HepG2 (cell line): ENCODE data around the gene DCST2. TPM values are rescaled to one million over a fixed set of nuclear protein-coding genes. Genes with fewer than 3 reads are reported as not detected.

Experiments used
- ATAC-seq: fragments of 200-7000 bp; cut with Tn5 transposase; 3 replicates; pipeline ENCODE4 v1.9.1; 2020; ENCODE audit warnings: mild to moderate bottlenecking, moderate library complexity
- BruUV-seq: library from RNA; stranded (reverse); fragments of 400-500 nt; replicated peaks from 2 replicates; lab custom pipeline; 2021; lab: Mats Ljungman, UMichigan
- CTCF ChIA-PET: fragments of 300-600 bp; formaldehyde crosslinking; extraction: SDS; loops from one replicate; lab custom pipeline; 2021; ENCODE audit warnings: low total read pairs, inconsistent platforms, low intra/inter-chr PET ratio; lab: Yijun Ruan, JAX
- POLR2A ChIA-PET: fragments of 350-600 bp; sonication (Branson Sonifier 250); formaldehyde crosslinking; loops from one replicate; lab custom pipeline; 2020; ENCODE audit warnings: antibody characterized with exemption, inconsistent platforms; lab: Yijun Ruan, JAX
- DNase-seq: peaks from one replicate; pipeline ENCODE4 v3.0.0-alpha.2; 2015; ENCODE audit warnings: low spot score
- FAIRE-seq: peaks from 3 replicates; lab custom pipeline; 2011; peaks lifted over from hg19 to GRCh38; lab: Jason Lieb, UNC
- H2AFZ ChIP-seq: one replicate; pipeline ENCODE4 v1.6.1; 2011; ENCODE audit warnings: low read length, inconsistent platforms
- H3K27ac ChIP-seq: fragments of 300-600 bp; 3 replicates; pipeline ENCODE4 v1.8.0; 2011; ENCODE audit warnings: mixed run types, mild to moderate bottlenecking, mixed read lengths, low read length, inconsistent platforms; ENCODE audit not compliant: insufficient read depth; ENCODE audit errors: extremely low read length
- H3K27me3 ChIP-seq, 2 experiments: fragments of 200-600 bp in 1 of 2; 2 replicates in 1 of 2; 3 replicates in 1 of 2; pipeline versions ENCODE4 v1.6.0 to v1.8.0; 2011; ENCODE audit warnings: low read length in 2 of 2, mild to moderate bottlenecking in 2 of 2, moderate library complexity in 2 of 2, inconsistent platforms in 1 of 2; ENCODE audit not compliant: insufficient read depth in 2 of 2, control insufficient read depth in 1 of 2
- H3K36me3 ChIP-seq, 2 experiments: fragments of 200-600 bp in 1 of 2; replicated peaks in 1 of 2; 2 replicates in 1 of 2; 3 replicates in 1 of 2; pipeline versions ENCODE4 v1.5.1 to v1.8.0; 2011; ENCODE audit warnings: low read length in 2 of 2, inconsistent platforms in 1 of 2; ENCODE audit not compliant: insufficient read depth in 2 of 2, control insufficient read depth in 1 of 2
- H3K4me1 ChIP-seq: 2 replicates; pipeline ENCODE4 v1.5.1; 2012; ENCODE audit warnings: low read length, inconsistent platforms; ENCODE audit not compliant: insufficient read depth
- H3K4me2 ChIP-seq: 2 replicates; pipeline ENCODE4 v1.6.0; 2011; ENCODE audit warnings: low read depth, low read length, inconsistent platforms
- H3K4me3 ChIP-seq, 3 experiments: fragments of 200-600 bp in 1 of 3; sonication (generic), shearing (Covaris generic) in 1 of 3; replicated peaks in 1 of 3; 2 replicates each; pipeline ENCODE4 v1.5.1; 2011 to 2016; ENCODE audit warnings: low read length in 3 of 3, inconsistent platforms in 2 of 3, low read depth in 2 of 3, mild to moderate bottlenecking in 2 of 3, control low read depth in 1 of 3, mixed read lengths in 1 of 3; ENCODE audit not compliant: insufficient read depth in 1 of 3
- H3K79me2 ChIP-seq: one replicate; pipeline ENCODE4 v1.6.1; 2011; ENCODE audit warnings: low read length, inconsistent platforms; ENCODE audit not compliant: insufficient read depth
- H3K9ac ChIP-seq: 2 replicates; pipeline ENCODE4 v1.6.0; 2011; ENCODE audit warnings: mild to moderate bottlenecking, low read depth, low read length, inconsistent platforms; ENCODE audit not compliant: insufficient read depth
- H3K9me3 ChIP-seq: 2 replicates; pipeline ENCODE4 v1.5.1; 2012; ENCODE audit warnings: mild to moderate bottlenecking, low read length
- H4K20me1 ChIP-seq: 2 replicates; pipeline ENCODE4 v1.6.0; 2011; ENCODE audit warnings: inconsistent platforms, mild to moderate bottlenecking, low read length, moderate library complexity; ENCODE audit not compliant: insufficient read depth
- AGO2 ChIP-seq: fragments of 200-400 bp; formaldehyde crosslinking; optimal IDR thresholded peaks from 2 replicates; pipeline ENCODE3; 2017; ENCODE audit warnings: mild to moderate bottlenecking, low read depth, low read length, moderate library complexity
- RARG ChIP-seq: sonication (generic); formaldehyde crosslinking; IDR thresholded peaks from 2 replicates; pipeline ENCODE4 v1.4.0; 2020; ENCODE audit warnings: low read depth, mild to moderate bottlenecking, missing genetic modification reagents
- SNAPC2 ChIP-seq: sonication (generic); formaldehyde crosslinking; IDR thresholded peaks from 2 replicates; pipeline ENCODE4 v1.8.1; 2022; ENCODE audit warnings: mild to moderate bottlenecking, missing genetic modification reagents
- U2AF1 ChIP-seq: fragments of 200-400 bp; formaldehyde crosslinking; optimal IDR thresholded peaks from 2 replicates; pipeline ENCODE3; 2017; ENCODE audit warnings: mild to moderate bottlenecking, low read depth, low read length
- ZNF263 ChIP-seq: sonication (generic); formaldehyde crosslinking; IDR thresholded peaks from 2 replicates; pipeline ENCODE4 v1.4.0; 2020; ENCODE audit warnings: missing genetic modification reagents
- ZNF574 ChIP-seq: sonication (generic); formaldehyde crosslinking; IDR thresholded peaks from 2 replicates; pipeline ENCODE4 v1.4.0; 2020; ENCODE audit warnings: missing genetic modification reagents
- ZNF781 ChIP-seq: sonication (generic); formaldehyde crosslinking; IDR thresholded peaks from 2 replicates; pipeline ENCODE4 v1.5.1; 2020; ENCODE audit warnings: borderline replicate concordance, mild to moderate bottlenecking, missing genetic modification reagents; ENCODE audit errors: not compliant biosample characterization
- ZSCAN30 ChIP-seq: sonication (generic); formaldehyde crosslinking; IDR thresholded peaks from 2 replicates; pipeline ENCODE4 v1.5.0; 2020; ENCODE audit warnings: mild to moderate bottlenecking, missing genetic modification reagents
- WGBS: methylation state at CpG from one replicate; pipeline ENCODE4 v1.1.6; 2017; ENCODE audit warnings: low lambda C conversion rate; 5-methylcytosine and 5-hydroxymethylcytosine counted together
- in situ Hi-C: cut with HindIII; loops from 2 replicates; pipeline ENCODE4 v1.10.0; 2017; ENCODE audit warnings: low pct_unique_long_range_greater_than_20kb; ENCODE audit not compliant: extremely low pct_ligation_motif_present
- intact Hi-C: fragments of 100-400 bp; cut with micrococcal nuclease; formaldehyde crosslinking; loops from one replicate; pipeline ENCODE4 v1.10.0; 2022; ENCODE audit not compliant: unreplicated experiment
- polyA plus RNA-seq, 8 experiments: library from polyadenylated mRNA; depleted of rRNA in 3 of 8; stranded (reverse) in 7 of 8; unstranded in 1 of 8; fragments of >200 nt; fragmentation: Illumina TruSeq in 4 of 8; extraction: Trizol in 4 of 8; gene quantifications; 2 replicates each; pipeline versions ENCODE4 v1.2.1 to v1.2.3, GENCODE V29; 2011 to 2016; ENCODE audit warnings: low read depth in 4 of 8, missing spikeins in 1 of 8, mixed read lengths in 1 of 8; ENCODE audit not compliant: insufficient read depth in 1 of 8
- total RNA-seq, 5 experiments: library from RNA; depleted of rRNA; stranded (reverse); fragments of >200 nt; fragmentation: Illumina TruSeq; extraction: Trizol; gene quantifications; 2 replicates each; pipeline ENCODE4 v1.2.3, GENCODE V29; 2016; ENCODE audit warnings: low read depth in 1 of 5
- TF ChIP-seq, protein P1 (sequence below): sonication (generic); formaldehyde crosslinking; IDR thresholded peaks from 2 replicates; pipeline ENCODE4 v1.4.0; 2020; ENCODE audit warnings: missing genetic modification reagents

Gene DCST2
- total and polyA plus RNA-seq, 2 of the 13 experiments (the other 11 are each of a cell fraction or from before 2014, with no cell fraction given), result 0.74 TPM; not detected in 1

DNA sequence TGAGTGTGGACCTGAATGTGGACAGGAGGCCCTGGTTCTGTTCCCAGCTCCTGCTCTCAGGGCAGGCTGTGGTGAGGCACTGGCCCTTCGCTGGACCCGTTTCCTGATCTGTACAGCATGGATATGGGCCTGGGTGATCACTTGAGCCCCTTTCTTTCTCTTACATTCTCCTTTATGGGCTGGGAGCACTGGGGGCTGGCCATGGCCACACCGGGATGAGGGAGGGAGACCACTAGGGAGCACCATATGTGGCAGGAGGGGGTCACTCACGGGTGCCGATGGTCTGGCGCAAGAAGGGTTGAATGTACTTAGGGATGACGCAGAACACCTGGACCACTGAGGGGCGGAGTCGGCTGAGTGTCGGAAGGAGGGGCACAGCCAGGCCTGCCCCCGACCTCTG lies 2.7 kb downstream of the DCST2 start:
- DNase-seq (no peak), FAIRE-seq (no peak), ATAC-seq (peak; percentile 6; the same call in 2 of the 3 replicates)
- no TSS peak for BruUV-seq
- peaks cover 7 to 51% of the 10 kb centered on the region in 2 experiments for H3K27me3 ChIP-seq
- no peaks in the 10 kb centered on the region for H3K36me3 ChIP-seq
- H3K4me2 ChIP-seq, result no peak overlapping the region
- no peak overlapping the region for H2AFZ ChIP-seq
- no peak overlapping the region for H3K4me3 ChIP-seq
- in situ Hi-C loops (no loop called here), intact Hi-C loops (no loop called here)
- H3K9ac ChIP-seq, result no peak overlapping the region
- no peaks in the 10 kb centered on the region for H3K79me2 ChIP-seq
- 49% methylated on average over 9 of the region's 11 CpGs for WGBS
- H3K4me1 ChIP-seq, result peaks cover 36% of the 10 kb centered on the region
- ChIA-PET POLR2A (no interaction called here), CTCF (no interaction called here)
- no peaks in the 10 kb centered on the region for H3K9me3 ChIP-seq
- TF ChIP-seq ZNF263 (CRISPR knock-in tag) (peak; percentile 86), ZSCAN30 (CRISPR knock-in tag) (no peak)
- no peak overlapping the region for H3K27ac ChIP-seq
- H4K20me1 ChIP-seq, result no peaks in the 10 kb centered on the region

DNA sequence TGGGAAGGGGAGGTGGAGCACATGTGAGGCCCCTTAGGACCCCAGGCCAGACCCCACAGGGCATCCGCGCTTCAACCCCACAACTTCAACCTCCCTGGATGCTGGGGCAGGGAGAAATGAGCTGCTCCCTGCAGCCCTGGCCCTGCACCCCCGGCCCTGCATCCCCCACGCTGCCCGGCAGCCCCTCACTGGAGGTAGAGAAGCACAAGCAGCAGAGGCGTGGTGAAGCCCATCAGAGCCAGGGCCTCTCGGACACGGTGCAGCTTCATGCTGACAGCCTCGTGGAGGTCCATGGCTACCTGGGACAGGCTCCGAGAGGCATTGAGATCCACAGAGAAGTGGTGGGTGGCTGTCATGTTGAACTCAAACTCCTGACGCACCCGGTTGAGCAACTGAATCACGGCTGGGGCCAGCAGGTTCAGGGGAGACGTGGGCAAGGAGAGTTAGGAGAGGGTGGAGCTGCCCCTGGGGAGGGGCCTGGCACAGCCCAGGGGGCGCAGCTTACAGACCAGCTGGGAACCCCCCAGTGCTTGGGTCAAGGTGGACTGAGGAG lies 3.3 kb downstream of the DCST2 start:
- no TSS peak for BruUV-seq
- H3K9ac ChIP-seq, result no peak overlapping the region

More for the DNA sequence above, 3.3 kb downstream of the DCST2 start:
- Histone ChIP-seq H3K4me2 (no peak overlapping the region), H2AFZ (no peak overlapping the region), H3K27me3 (peaks cover 7 to 50% of the 10 kb centered on the region in 2 experiments), H4K20me1 (no peaks in the 10 kb centered on the region), H3K9me3 (no peaks in the 10 kb centered on the region), H3K79me2 (no peaks in the 10 kb centered on the region), H3K4me3 (no peak overlapping the region; a peak in 1 of 6 replicates), H3K36me3 (no peaks in the 10 kb centered on the region), H3K27ac (no peak overlapping the region), H3K4me1 (peaks cover 42% of the 10 kb centered on the region)
- ATAC-seq (peak; percentile 30), DNase-seq (no peak), FAIRE-seq (no peak)
- POLR2A ChIA-PET, result no interaction called here
- TF ChIP-seq, protein P1, sequence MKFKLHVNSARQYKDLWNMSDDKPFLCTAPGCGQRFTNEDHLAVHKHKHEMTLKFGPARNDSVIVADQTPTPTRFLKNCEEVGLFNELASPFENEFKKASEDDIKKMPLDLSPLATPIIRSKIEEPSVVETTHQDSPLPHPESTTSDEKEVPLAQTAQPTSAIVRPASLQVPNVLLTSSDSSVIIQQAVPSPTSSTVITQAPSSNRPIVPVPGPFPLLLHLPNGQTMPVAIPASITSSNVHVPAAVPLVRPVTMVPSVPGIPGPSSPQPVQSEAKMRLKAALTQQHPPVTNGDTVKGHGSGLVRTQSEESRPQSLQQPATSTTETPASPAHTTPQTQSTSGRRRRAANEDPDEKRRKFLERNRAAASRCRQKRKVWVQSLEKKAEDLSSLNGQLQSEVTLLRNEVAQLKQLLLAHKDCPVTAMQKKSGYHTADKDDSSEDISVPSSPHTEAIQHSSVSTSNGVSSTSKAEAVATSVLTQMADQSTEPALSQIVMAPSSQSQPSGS (CRISPR knock-in tag), result no peak
- TF ChIP-seq SNAPC2 (CRISPR knock-in tag), result no peak
- no peak for TF ChIP-seq ZNF574 (CRISPR knock-in tag)
- TF ChIP-seq ZNF781 (CRISPR knock-in tag), result no peak
- TF ChIP-seq AGO2, result no peak
- no peak for TF ChIP-seq RARG
- TF ChIP-seq U2AF1, result no peak
- WGBS, result 0% methylated on average over 4 of the region's 15 CpGs
- intact Hi-C loops, result no loop called here
- CTCF ChIA-PET, result no interaction called here
- in situ Hi-C loops, result no loop called here
